ENCODE data around the gene SMG5.

DNA sequence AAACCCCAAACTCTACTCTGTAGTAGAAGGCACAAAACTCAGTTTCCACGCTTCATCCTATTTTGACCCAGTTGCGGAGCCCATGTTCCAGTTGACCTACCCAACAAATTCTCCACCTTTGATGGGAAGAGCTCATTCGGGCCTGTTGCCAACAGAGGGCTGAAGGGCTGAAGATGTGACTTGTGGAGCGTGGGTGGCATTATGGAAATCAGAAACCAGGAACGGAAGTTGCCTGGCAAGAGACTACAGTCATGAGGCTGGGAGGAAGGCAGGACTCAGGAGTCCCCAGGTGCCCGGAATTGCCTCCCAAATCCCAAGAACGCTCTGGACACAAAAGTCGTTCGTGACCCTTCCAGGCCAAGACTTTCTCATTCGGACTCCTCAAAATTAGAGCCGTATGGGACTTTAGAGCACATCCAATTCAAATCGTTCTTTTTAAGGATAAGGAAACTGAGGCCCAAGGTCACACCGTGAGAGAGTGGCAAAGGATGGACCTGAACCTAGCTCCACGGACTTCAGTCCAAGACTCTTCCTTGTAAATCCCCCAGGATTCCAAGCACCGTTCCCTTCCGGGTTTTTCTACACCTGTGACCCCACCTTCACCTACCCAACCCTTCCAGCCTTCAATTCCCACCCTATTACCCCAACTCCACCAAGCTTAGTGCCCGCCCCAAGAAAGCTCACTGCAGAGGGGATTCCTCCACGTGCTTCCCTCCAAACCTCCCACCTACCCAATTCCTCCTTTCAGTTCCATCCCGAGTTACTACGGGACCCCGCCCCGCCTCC lies 739 bp downstream of the SMG5 start:
- TF ChIP-seq, protein P1, sequence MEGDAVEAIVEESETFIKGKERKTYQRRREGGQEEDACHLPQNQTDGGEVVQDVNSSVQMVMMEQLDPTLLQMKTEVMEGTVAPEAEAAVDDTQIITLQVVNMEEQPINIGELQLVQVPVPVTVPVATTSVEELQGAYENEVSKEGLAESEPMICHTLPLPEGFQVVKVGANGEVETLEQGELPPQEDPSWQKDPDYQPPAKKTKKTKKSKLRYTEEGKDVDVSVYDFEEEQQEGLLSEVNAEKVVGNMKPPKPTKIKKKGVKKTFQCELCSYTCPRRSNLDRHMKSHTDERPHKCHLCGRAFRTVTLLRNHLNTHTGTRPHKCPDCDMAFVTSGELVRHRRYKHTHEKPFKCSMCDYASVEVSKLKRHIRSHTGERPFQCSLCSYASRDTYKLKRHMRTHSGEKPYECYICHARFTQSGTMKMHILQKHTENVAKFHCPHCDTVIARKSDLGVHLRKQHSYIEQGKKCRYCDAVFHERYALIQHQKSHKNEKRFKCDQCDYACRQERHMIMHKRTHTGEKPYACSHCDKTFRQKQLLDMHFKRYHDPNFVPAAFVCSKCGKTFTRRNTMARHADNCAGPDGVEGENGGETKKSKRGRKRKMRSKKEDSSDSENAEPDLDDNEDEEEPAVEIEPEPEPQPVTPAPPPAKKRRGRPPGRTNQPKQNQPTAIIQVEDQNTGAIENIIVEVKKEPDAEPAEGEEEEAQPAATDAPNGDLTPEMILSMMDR (conservative IDR thresholded peaks at IDR 0.05; ENCODE audit: low read depth, low read length), result no peak
- no peak for TF ChIP-seq EZH2 (IDR thresholded peaks at IDR 0.05; ENCODE audit: low read length, unreplicated experiment)
